HG03097 (cell line): Measurements from ENCODE around the gene IL20RB.

ENCODE experiments used
- ATAC-seq: cut with Tn5 transposase; IDR thresholded peaks from one replicate; pipeline ENCODE4 v1.9.1; 2021; ENCODE audit not compliant: unreplicated experiment, low FRiP score

Gene IL20RB

GRCh38 chr3:136957751-136958288 is at the start of gene IL20RB:
TSS of gene IL20RB (plus strand) at chr3:136957983. CDS start at chr3:136958114, 131 bp downstream.
- ATAC-seq, result no peak

GRCh38 chr3:136908297-136908696 is 49.5 kb upstream of the IL20RB start:
- no peak for ATAC-seq

GRCh38 chr3:136909187-136909586 is 48.6 kb upstream of the IL20RB start:
- ATAC-seq, result no peak

GRCh38 chr3:136910697-136911096 is 47.1 kb upstream of the IL20RB start:
- no peak for ATAC-seq

- no peak for ATAC-seq
Observed at GRCh38 chr3:136913168-136913567, 44.6 kb upstream of the IL20RB start.

GRCh38 chr3:136914739-136915138 is 43.0 kb upstream of the IL20RB start:
- ATAC-seq, result no peak

GRCh38 chr3:136916223-136916622 is 41.6 kb upstream of the IL20RB start:
- no peak for ATAC-seq

GRCh38 chr3:136919799-136920580 is 37.8 kb upstream of the IL20RB start:
- peak; percentile 64 for ATAC-seq

GRCh38 chr3:136920904-136921611 is 36.7 kb upstream of the IL20RB start:
- ATAC-seq, result no peak

GRCh38 chr3:136925425-136926190 is 32.2 kb upstream of the IL20RB start:
- ATAC-seq, result peak; percentile 43

GRCh38 chr3:136928240-136928639 is 29.5 kb upstream of the IL20RB start:
- ATAC-seq, result no peak

- no peak for ATAC-seq
Observed at GRCh38 chr3:136929977-136930670, 27.7 kb upstream of the IL20RB start.

GRCh38 chr3:136931606-136932005 is 26.2 kb upstream of the IL20RB start:
- ATAC-seq, result no peak

GRCh38 chr3:136932523-136932922 is 25.3 kb upstream of the IL20RB start:
- no peak for ATAC-seq

- no peak for ATAC-seq
Observed at GRCh38 chr3:136932978-136933772, 24.6 kb upstream of the IL20RB start.

GRCh38 chr3:136937175-136937574 is 20.6 kb upstream of the IL20RB start:
- ATAC-seq, result no peak

- no peak for ATAC-seq
Observed at GRCh38 chr3:136937851-136938250, 19.9 kb upstream of the IL20RB start.

GRCh38 chr3:136938334-136938733 is 19.4 kb upstream of the IL20RB start:
- ATAC-seq, result no peak

- no peak for ATAC-seq
Observed at GRCh38 chr3:136939489-136939888, 18.3 kb upstream of the IL20RB start.

- ATAC-seq, result no peak
Observed at GRCh38 chr3:136942803-136943202, 15.0 kb upstream of the IL20RB start.
